ENCODE data around the gene PPFIA1. TPM values are rescaled to one million over a fixed set of nuclear protein-coding genes. Genes with fewer than 3 reads are reported as not detected.

Gene PPFIA1
- total and polyA plus RNA-seq, 2 of the 8 experiments (the other 6 are each of a cell fraction or from before 2014, with no cell fraction given): 44.3 to 73.5 TPM

GRCh38 chr11:70268526-70268925 is 2.0 kb upstream of the PPFIA1 start:
- Histone ChIP-seq H3K18ac (ENCODE audit: extremely low read depth, low read length) (no peak overlapping the region), H2AFZ (ENCODE audit: low read length) (no peak overlapping the region), H3K4ac (replicated peaks; ENCODE audit: insufficient read length, low read depth, low read length) (no peak overlapping the region), H4K20me1 (replicated peaks in 1 of 2; ENCODE audit: control insufficient read depth in 1 of 2, insufficient read depth in 2 of 2, low read length in 2 of 2) (peaks cover 4 to 7% of the 10 kb centered on the region in 2 experiments), H3K79me1 (ENCODE audit: low read depth, low read length) (peaks cover 7% of the 10 kb centered on the region; the same call in 1 of the 2 replicates), H3K56ac (replicated peaks; ENCODE audit: insufficient read length, low read depth, low read length) (no peak overlapping the region), H3K23ac (ENCODE audit: insufficient read length) (no peak overlapping the region), H2BK15ac (ENCODE audit: low read length) (no peak overlapping the region), H4K91ac (replicated peaks; ENCODE audit: insufficient read length, low read length) (no peak overlapping the region), H2BK12ac (ENCODE audit: low read depth, low read length) (no peak overlapping the region), H3K27ac (ENCODE audit: low read depth, low read length) (no peak overlapping the region), H2BK120ac (replicated peaks; ENCODE audit: low read depth, low read length) (no peak overlapping the region), H3K79me2 (ENCODE audit: control insufficient read depth in 1 of 2, insufficient read depth in 2 of 2, low read length in 2 of 2) (peaks cover 13 to 27% of the 10 kb centered on the region in 2 experiments), H4K8ac (ENCODE audit: extremely low read depth, insufficient read depth, low read length) (no peak overlapping the region), H2AK5ac (ENCODE audit: low read depth, low read length) (no peak overlapping the region), H3K27me3 (replicated peaks in 1 of 4; ENCODE audit: control insufficient read depth in 3 of 4, extremely low read depth in 1 of 4, insufficient read depth in 3 of 4, low read length in 3 of 4) (no peaks in the 10 kb centered on the region), H4K5ac (ENCODE audit: insufficient read length, low read depth, low read length) (no peak overlapping the region), H3K9me3 (ENCODE audit: insufficient read depth in 2 of 2, low read depth in 1 of 2, low read length in 1 of 2) (no peaks in the 10 kb centered on the region), H3K4me3 (ENCODE audit: extremely low read depth in 1 of 4, insufficient read depth in 2 of 4, low read depth in 3 of 4, low read length in 4 of 4) (no peak overlapping the region), H3K4me2 (ENCODE audit: insufficient read depth in 1 of 2, low read depth in 2 of 2, low read length in 2 of 2) (no peak overlapping the region; a peak in 1 of 4 replicates), H3K14ac (ENCODE audit: insufficient read length) (no peak overlapping the region), H3K23me2 (ENCODE audit: low read depth, low read length) (peaks cover 7% of the 10 kb centered on the region; the same call in 1 of the 2 replicates), H2BK20ac (ENCODE audit: low read length) (no peak overlapping the region), H3K4me1 (replicated peaks in 1 of 4; ENCODE audit: control insufficient read depth in 3 of 4, insufficient read depth in 4 of 4, low read length in 3 of 4) (peaks cover 0 to 4% (median under 1%) of the 10 kb centered on the region in 4 experiments; a peak in 4 of 7 replicates), H2BK5ac (ENCODE audit: low read depth, low read length) (no peak overlapping the region), H3K9ac (replicated peaks in 1 of 4; ENCODE audit: extremely low read depth in 1 of 4, low read depth in 3 of 4, low read length in 3 of 4) (no peak overlapping the region), H3K36me3 (ENCODE audit: control insufficient read depth in 2 of 4, insufficient read depth in 4 of 4, low read length in 3 of 4) (peaks cover 3 to 16% (median 7%) of the 10 kb centered on the region in 4 experiments; a peak in 7 of 8 replicates)
- TF ChIP-seq BRCA1 (IDR thresholded peaks at IDR 0.05; ENCODE audit: low read depth, low read length): no peak
- no peak for TF ChIP-seq CTBP2 (IDR thresholded peaks at IDR 0.05; ENCODE audit: borderline replicate concordance, insufficient read depth, insufficient read length, low read length)
- TF ChIP-seq RFX5 (IDR thresholded peaks at IDR 0.05; ENCODE audit: borderline replicate concordance, low read depth, low read length): no peak
- TF ChIP-seq MAX (IDR thresholded peaks at IDR 0.05): no peak
- no peak for TF ChIP-seq MAFK (IDR thresholded peaks at IDR 0.05; ENCODE audit: low read depth, low read length)
- no peak for TF ChIP-seq KDM1A (IDR thresholded peaks at IDR 0.05; ENCODE audit: borderline replicate concordance, low read length)
- TF ChIP-seq FOSL1 (IDR thresholded peaks at IDR 0.05; ENCODE audit: insufficient read depth, low read depth, low read length): no peak
- 80% methylated on average over 8 of the region's 10 CpGs; no CpG with 5 or more reads in 1 of the 2 experiments for WGBS, 2 experiments (ENCODE audit: extremely low coverage in 1 of 2, insufficient coverage in 1 of 2, insufficient read length in 1 of 2, insufficient replicate concordance in 2 of 2, low coverage in 1 of 2, low lambda C conversion rate in 2 of 2, missing lambda C conversion rate in 1 of 2)
- CTCF ChIA-PET (ENCODE audit: partially characterized antibody): interaction anchor here (1.0 to 2.2 kb wide), 3 partner anchors 12 to 64 kb away, joined by 3 to 5 read pairs (median 3); no protein-coding TSS in a partner anchor
- POLR2A ChIA-PET (ENCODE audit: partially characterized antibody): no interaction called here
- DNase-seq (ENCODE audit: low read depth in 1 of 2, low spot score in 2 of 2): no peak
- no peak for FAIRE-seq

All from H1 (cell line).